ENCODE measurements around the gene CD27. TPM values are rescaled to one million over a fixed set of nuclear protein-coding genes. Genes with fewer than 3 reads are reported as not detected.
"Not testable (repeated sequence)": the region's sequence is repeated elsewhere in the genome, so short reads cannot be mapped to it uniquely, and the experiment has no call there.

The CD27 gene
- total RNA-seq, 1 donor from 2014 or later, result not detected

GRCh38 chr12:6465467-6466183 lies 20.9 kb downstream of the CD27 start:
- no peak overlapping the region for H3K27ac Mint-ChIP-seq (ENCODE audit: unreplicated experiment)
- DNase-seq (ENCODE audit: low read depth, low spot score), result peak; percentile 57
- no peaks in the 10 kb centered on the region for H3K9me3 Mint-ChIP-seq
- H3K4me3 Mint-ChIP-seq, result peak overlapping the region; percentile 59
- peaks cover 7% of the 10 kb centered on the region for H3K36me3 Mint-ChIP-seq (ENCODE audit: low read depth)
- H3K4me1 Mint-ChIP-seq, result peaks cover 15% of the 10 kb centered on the region
- peak; percentile 83 for TF ChIP-seq CTCF (conservative IDR thresholded peaks at IDR 0.05)
- no peaks in the 10 kb centered on the region for H3K27me3 Mint-ChIP-seq (ENCODE audit: low read depth)

- Mint-ChIP-seq H3K9me3 (no peaks in the 10 kb centered on the region), H3K27ac (ENCODE audit: unreplicated experiment) (no peak overlapping the region), H3K36me3 (ENCODE audit: low read depth) (peaks cover 3% of the 10 kb centered on the region), H3K4me3 (no peak overlapping the region), H3K4me1 (peaks cover 19% of the 10 kb centered on the region), H3K27me3 (ENCODE audit: low read depth) (no peaks in the 10 kb centered on the region)
- TF ChIP-seq CTCF (conservative IDR thresholded peaks at IDR 0.05), result no peak
- no peak for DNase-seq (ENCODE audit: low read depth, low spot score)
Observed at GRCh38 chr12:6466184-6466573, 21.4 kb downstream of the CD27 start.

- H3K36me3 Mint-ChIP-seq (ENCODE audit: low read depth), result not testable (repeated sequence)
Observed at GRCh38 chr12:6466751-6467150, 22.0 kb downstream of the CD27 start.

GRCh38 chr12:6467571-6468282 lies 23.0 kb downstream of the CD27 start:
- H3K9me3 Mint-ChIP-seq; H3K27ac Mint-ChIP-seq (ENCODE audit: unreplicated experiment); H3K36me3 Mint-ChIP-seq (ENCODE audit: low read depth); DNase-seq (ENCODE audit: low read depth, low spot score); H3K27me3 Mint-ChIP-seq (ENCODE audit: low read depth): not testable (repeated sequence)
- Mint-ChIP-seq H3K4me3 (peak overlapping the region; percentile 57), H3K4me1 (peaks cover 19% of the 10 kb centered on the region)

More at GRCh38 chr12:6466751-6467150, 22.0 kb downstream of the CD27 start:
- Mint-ChIP-seq H3K4me3 (peak overlapping the region; percentile 57), H3K4me1 (peaks cover 22% of the 10 kb centered on the region)
- not testable (repeated sequence) for H3K27me3 Mint-ChIP-seq (ENCODE audit: low read depth); H3K9me3 Mint-ChIP-seq; H3K27ac Mint-ChIP-seq (ENCODE audit: unreplicated experiment); DNase-seq (ENCODE audit: low read depth, low spot score)

- no peak for DNase-seq (ENCODE audit: low read depth, low spot score)
- H3K4me3 Mint-ChIP-seq, result peak overlapping the region; percentile 66
- peaks cover 3% of the 10 kb centered on the region for H3K36me3 Mint-ChIP-seq (ENCODE audit: low read depth)
- peaks cover 19% of the 10 kb centered on the region for H3K4me1 Mint-ChIP-seq
- no peak for TF ChIP-seq CTCF (conservative IDR thresholded peaks at IDR 0.05)
- no peaks in the 10 kb centered on the region for H3K27me3 Mint-ChIP-seq (ENCODE audit: low read depth)
- no peaks in the 10 kb centered on the region for H3K9me3 Mint-ChIP-seq
- no peak overlapping the region for H3K27ac Mint-ChIP-seq (ENCODE audit: unreplicated experiment)
Observed at GRCh38 chr12:6468283-6468575, 23.5 kb downstream of the CD27 start.

GRCh38 chr12:6469092-6469491 lies 24.3 kb downstream of the CD27 start:
- no peaks in the 10 kb centered on the region for H3K27me3 Mint-ChIP-seq (ENCODE audit: low read depth)
- H3K36me3 Mint-ChIP-seq (ENCODE audit: low read depth), result peaks cover 2% of the 10 kb centered on the region
- no peak for DNase-seq (ENCODE audit: low read depth, low spot score)
- peaks cover 19% of the 10 kb centered on the region for H3K4me1 Mint-ChIP-seq
- peak overlapping the region; percentile 66 for H3K4me3 Mint-ChIP-seq
- no peak overlapping the region for H3K27ac Mint-ChIP-seq (ENCODE audit: unreplicated experiment)
- TF ChIP-seq CTCF (conservative IDR thresholded peaks at IDR 0.05), result no peak
- no peaks in the 10 kb centered on the region for H3K9me3 Mint-ChIP-seq

Data from neural crest cell (in vitro differentiated cells).